Stimulated activated CD8-positive, alpha-beta memory T cell treated with anti-CD3 and anti-CD28 coated beads, Interleukin-7, amount 100 ng/mL, for 48 hours (primary cell): ENCODE measurements around the gene CCDC33.
A peak's percentile ranks its signal among the peaks of the same experiment; 100 is the strongest.
"Not testable (repeated sequence)": the region's sequence is repeated elsewhere in the genome, so short reads cannot be mapped to it uniquely, and the experiment has no call there.

ENCODE experiments used
- DNase-seq, 2 donors: peaks; one replicate each; pipeline ENCODE4 v3.0.0-alpha.2; 2020; ENCODE audit warnings: low read depth in 1 of 2; ENCODE audit errors: extremely low read depth in 1 of 2

CCDC33 gene

DNA sequence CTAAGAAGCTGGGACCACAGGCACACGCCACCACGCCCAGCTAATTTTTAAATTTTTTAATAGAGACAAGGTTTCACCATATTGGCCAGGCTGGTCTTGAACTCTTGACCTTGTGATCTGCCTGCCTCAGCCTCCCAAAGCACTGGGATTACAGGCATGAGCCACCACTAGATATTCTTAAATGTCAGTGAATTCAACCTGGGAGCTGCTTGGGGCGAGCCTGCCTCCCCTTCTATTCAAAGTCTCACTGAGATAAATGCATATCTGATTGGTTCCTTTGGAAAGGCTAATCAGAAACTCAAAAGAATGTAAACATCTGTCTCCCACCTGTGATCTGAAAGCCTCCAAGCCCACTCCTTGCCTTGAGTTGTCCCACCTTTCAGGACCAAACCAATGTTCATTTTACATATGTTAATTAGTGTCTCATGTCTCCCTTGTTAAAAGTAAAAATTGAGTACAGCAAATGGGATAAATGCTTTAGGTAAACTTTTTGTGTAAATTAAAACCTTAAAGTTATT lies 116.3 kb downstream of the CCDC33 start:
- no peak for DNase-seq

GRCh38 chr15:74353992-74354391 lies 117.9 kb downstream of the CCDC33 start:
- DNase-seq, result not testable (repeated sequence)

DNA sequence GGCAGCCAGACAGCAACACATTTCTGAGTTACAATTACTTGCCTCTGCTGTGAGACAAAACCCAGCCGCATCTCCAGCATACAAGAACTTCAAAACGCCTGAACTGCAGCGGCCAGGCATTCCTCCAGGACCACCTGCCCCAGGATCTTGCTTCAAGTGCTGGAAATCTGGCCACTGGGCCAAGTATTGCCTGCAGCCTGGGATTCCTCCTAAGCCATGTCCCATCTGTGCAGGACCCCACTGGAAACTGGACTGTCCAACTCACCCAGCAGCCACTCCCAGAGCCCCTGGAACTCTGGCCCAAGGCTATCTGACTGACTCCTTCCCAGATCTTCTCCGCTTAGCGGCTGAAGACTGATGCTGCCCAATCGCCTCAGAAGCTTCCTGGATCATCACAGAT lies 119.9 kb downstream of the CCDC33 start:
- DNase-seq, result not testable (repeated sequence)

GRCh38 chr15:74357514-74357913 lies 121.4 kb downstream of the CCDC33 start:
- not testable (repeated sequence) for DNase-seq

GRCh38 chr15:74359376-74359775 lies 123.2 kb downstream of the CCDC33 start:
- not testable (repeated sequence) for DNase-seq

DNA sequence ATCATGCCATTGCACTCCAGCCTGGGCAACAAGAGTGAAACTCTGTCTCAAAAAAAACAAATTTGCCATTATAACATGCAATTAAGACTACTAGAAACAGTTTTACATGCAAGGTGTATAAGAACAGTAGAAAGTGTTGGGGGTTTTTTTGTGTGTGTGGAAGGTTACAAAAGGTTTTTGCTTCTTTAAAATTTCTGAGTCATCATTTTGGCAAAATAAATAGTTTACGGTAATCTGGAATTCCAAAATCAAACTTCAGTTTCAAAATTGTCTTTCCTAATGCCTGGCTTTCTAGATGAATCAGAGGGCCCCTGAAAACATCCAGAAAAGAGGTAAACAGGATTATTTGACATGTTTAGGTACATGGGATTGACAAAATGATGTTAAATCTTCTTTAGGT lies 124.7 kb downstream of the CCDC33 start:
- not testable (repeated sequence) for DNase-seq

GRCh38 chr15:74362482-74362881 lies 126.4 kb downstream of the CCDC33 start:
- no peak for DNase-seq

DNA sequence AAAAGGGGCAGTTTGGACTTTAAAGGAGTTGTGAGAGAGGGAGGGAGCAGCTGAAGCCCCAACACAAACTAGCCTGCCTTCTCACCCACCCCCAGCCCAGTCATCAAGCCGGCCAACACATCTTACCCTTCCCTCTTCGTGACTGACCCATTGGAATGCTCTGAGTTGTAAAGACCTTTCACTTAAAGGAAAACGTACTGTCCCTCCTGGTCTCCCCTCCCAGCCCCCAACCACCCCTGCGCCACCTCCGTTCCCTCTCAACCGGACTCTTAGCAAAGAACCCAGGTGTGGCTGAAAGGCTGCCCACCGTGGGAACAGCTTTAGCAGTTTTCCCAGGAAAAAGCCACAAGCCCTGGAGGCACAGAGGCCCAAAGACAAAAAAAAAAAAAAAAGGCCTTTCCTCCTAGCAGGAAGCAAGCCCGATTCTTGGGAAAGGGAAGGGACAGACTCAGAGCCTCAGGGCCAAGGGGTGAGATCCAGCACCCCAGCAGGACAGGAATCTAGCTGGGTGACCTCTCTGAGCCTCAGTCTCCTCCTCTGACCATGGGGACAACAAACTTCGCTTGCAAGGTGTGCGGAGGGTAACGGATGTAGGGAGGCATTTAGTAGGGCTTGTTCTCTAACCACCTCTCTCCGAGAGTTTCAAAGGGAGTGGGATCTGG lies 128.9 kb downstream of the CCDC33 start:
- no peak for DNase-seq

- DNase-seq, result no peak
Observed at GRCh38 chr15:74365598-74366445, 129.7 kb downstream of the CCDC33 start.

DNA sequence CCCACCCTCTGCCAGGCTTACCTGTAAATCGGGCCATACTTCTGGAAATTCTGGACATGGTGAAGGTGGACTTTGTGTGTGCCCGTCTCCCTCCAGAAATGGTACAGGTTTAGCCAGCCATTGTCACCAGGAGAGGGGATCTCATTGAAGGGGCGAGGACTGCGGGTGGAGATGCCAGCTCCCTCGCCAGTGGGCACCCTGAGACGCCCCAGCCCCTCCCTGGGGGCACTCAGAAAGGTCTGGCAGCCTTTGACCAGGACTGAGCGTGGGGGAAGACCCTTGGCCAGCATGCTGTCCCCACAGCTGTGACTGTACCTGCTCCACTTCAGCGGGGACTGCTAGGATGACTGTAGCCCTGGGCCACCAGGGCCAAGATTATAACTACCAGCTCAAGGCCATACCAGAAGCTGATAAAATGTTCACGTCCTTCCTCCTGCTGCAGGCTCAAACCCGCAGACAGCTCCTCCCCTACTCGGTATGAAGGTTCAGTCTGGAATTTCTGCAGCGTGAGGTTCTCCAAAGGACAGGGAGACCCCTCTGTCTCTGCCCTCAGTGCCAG lies 131.2 kb downstream of the CCDC33 start, which contains the start of gene CYP11A1:
Gene CYP11A1, minus strand, starts transcription at position 351 of the 559 bp plus-strand sequence. Its CDS starts 61 bp downstream, at position 290.
- DNase-seq, result no peak

- DNase-seq, result no peak
Observed at GRCh38 chr15:74368121-74368520, 132.0 kb downstream of the CCDC33 start.

DNA sequence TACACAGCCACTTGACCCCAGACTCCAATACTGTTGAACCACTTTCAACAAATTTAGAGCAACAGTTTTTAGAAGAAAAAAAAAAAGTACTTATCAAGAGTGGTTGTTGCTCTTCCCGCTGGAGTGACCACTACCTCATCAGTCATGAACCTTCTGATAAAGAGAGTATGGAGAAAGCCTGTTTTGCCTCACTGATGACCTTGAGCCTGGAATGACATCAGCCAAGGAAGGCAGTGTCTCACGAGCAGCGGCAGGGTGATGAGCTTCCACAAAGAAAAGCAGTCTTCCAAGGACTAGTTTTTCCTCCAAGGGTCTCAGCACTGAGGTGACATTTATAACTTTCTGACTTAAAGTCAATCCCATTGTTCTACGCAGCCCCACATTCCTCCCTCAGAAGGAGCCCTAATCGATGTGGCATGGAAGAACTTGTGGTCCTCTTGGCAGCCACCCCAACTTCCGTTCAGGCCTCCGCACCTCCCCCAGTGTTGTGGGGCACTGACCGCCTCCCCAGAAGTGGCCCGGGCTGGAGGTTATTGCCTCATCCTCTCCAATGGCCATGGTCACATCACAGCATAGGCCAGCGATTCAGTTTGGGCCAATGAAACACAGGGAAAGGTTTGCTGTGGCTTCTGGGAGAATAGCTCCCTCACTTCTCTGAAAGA lies 133.1 kb downstream of the CCDC33 start:
- DNase-seq, result no peak

GRCh38 chr15:74369756-74370155 lies 133.6 kb downstream of the CCDC33 start:
- no peak for DNase-seq

DNA sequence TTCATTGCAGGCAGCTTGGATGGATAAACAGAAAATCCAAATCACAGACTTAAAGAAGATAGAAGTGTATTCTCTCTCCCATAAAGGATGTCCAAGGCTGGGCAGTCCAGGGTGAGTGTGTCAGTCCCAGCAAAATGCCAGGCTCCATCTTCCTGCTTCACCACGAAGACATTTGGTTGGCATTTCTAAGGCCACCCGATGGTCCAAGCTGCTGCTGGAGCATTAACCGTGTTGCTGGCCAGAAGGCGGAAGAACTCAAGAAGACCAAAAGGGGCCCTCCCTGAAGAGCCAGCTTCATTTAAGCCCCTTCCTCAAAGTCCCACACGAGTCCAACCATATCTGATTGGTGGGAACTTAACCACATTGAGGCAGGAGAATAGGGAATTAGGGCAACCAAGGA lies 134.3 kb downstream of the CCDC33 start:
- no peak for DNase-seq

GRCh38 chr15:74373056-74373650 lies 137.0 kb downstream of the CCDC33 start:
- DNase-seq, result no peak

DNA sequence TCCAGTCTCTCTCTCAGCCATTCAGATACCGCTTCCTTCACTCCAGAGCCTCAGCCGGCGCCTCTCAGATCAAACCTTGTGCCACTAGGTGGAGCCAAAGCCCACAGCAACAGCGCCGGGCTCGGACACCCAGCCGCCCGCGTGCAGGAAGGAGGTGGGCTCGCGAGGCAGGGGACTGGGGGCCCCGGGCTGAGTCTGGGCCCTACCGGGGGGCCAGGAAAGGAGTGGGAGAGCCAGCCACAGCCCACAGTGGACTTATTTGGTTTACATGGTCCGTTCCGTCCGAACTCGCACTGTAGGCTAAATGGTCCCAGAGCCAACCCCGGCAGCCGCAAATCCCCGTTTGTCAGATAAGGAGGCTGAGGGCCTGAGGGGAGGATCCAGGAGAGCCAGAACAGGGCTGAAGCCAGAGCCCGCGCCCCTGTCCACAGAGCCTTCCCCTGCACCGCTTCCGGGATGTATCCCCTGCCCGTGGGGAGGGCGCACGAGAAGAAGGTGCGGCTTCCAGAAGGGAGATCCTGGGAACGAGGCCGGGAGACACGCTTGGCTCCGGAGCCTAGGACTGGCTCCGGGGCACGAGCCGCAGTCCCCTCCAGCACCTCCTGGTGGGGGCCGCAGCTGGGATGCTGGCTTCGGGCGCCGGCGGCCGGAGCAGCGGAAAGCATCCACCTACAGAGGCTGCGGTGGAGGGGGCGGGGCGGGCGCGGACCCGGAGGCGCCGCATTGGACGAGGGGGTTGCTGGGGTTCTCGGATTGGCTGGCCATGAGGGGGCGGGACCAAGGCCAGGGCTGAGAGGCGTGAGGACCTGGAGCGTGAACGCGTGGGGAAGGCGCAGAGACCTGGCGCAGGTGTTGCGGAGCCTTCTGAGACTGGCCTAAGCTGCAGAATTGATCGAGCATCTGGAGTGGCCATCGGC lies 137.9 kb downstream of the CCDC33 start:
- peak; percentile 90 to 95 for DNase-seq

- DNase-seq, result no peak
Observed at GRCh38 chr15:74374648-74375302, 138.6 kb downstream of the CCDC33 start.

DNA sequence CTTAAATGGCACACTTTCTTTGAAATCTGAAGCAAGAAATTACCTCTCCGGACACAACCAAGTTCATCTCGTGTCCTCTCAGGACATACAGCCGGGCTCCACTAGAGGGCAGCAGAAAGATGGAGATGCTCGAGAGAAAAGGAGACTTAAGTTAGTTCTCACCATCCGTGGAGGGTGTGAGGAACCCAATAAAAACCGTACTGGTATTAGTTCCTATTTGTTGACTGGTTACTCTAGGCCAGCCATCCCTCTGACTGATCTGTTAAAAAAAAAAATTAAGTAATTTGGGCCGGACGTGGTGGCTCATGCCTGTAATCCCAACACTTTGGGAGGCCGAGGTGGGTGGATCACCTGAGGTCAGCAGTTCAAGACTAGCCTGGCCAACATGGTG lies 139.2 kb downstream of the CCDC33 start:
- peak in 1 of 2 donors; percentile 83 for DNase-seq

DNA sequence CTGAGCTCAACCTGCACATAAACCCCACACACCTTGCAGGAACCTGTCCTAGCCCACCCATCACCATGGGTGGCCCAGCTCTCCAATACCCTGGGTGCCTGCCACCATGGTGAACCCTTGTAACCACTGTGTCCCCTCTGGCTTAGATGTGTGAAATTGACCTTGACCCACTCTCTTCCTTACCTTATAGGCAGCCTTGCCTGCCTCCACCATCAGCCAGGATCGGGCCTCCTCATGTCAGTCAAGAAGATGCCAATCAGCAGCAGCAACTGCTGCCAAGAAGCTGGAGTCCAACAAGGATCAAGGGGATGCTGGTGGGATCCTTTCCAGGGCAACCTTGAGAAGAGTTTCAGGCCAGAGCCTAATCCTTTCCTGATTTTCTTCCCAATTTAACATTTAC lies 140.1 kb downstream of the CCDC33 start:
- no peak for DNase-seq
